Measurements from ENCODE around the gene UQCC5. TPM values are rescaled to one million over a fixed set of nuclear protein-coding genes. Genes with fewer than 3 reads are reported as not detected.

The UQCC5 gene
- polyA plus RNA-seq, 2 of the 4 experiments (the other 2 are of a cell fraction), result 11.7 to 63.3 TPM

DNA sequence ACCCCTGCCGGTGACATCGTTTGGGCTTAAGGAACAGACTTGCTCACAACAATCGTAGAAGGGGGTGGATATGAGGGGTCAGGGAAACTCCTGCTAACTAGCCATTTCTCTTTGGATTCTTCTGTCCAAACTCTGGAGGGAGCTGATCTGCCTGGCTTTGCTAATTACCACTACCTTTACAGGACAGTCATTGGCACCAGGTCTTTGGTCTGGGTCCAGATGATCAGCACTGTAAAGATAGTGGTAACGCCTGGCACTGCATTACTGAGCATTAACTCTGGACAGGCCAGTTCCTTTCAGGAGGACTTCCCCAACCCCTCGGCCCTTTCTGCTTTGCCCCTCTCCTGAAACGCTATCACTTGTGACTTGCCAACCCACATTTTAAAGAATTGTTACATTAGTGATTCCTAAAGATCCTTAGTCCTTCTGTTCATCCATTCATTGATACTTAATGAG lies 788 bp downstream of the UQCC5 start:
- peak overlapping the region; percentile 86 to 95 for H3K27ac ChIP-seq
- ChIA-PET POLR2A (no interaction called here), CTCF (no interaction called here)
- ATAC-seq (peak in 1 of 2 experiments; percentile 3; a peak in 2 of 6 replicates), DNase-seq (ENCODE audit: low read depth in 1 of 2, low spot score in 1 of 2) (no peak), FAIRE-seq (no peak)
- H3K9me3 ChIP-seq, result no peaks in the 10 kb centered on the region
- peak overlapping the region; percentile 73 for H3K4me3 ChIP-seq
- TF ChIP-seq, protein P1, sequence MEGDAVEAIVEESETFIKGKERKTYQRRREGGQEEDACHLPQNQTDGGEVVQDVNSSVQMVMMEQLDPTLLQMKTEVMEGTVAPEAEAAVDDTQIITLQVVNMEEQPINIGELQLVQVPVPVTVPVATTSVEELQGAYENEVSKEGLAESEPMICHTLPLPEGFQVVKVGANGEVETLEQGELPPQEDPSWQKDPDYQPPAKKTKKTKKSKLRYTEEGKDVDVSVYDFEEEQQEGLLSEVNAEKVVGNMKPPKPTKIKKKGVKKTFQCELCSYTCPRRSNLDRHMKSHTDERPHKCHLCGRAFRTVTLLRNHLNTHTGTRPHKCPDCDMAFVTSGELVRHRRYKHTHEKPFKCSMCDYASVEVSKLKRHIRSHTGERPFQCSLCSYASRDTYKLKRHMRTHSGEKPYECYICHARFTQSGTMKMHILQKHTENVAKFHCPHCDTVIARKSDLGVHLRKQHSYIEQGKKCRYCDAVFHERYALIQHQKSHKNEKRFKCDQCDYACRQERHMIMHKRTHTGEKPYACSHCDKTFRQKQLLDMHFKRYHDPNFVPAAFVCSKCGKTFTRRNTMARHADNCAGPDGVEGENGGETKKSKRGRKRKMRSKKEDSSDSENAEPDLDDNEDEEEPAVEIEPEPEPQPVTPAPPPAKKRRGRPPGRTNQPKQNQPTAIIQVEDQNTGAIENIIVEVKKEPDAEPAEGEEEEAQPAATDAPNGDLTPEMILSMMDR (IDR thresholded peaks at IDR 0.05), result no peak
- no peak for TF ChIP-seq NFE2L2 (conservative IDR thresholded peaks at IDR 0.05; ENCODE audit: low read length)
- peak overlapping the region; percentile 85 for H3K4me2 ChIP-seq
- WGBS (ENCODE audit: missing lambda C conversion rate), result 5% methylated on average over 6 of the region's 6 CpGs
- H3K4me1 ChIP-seq, result peaks cover 20% of the 10 kb centered on the region

GRCh38 chr3:52537726-52538421 lies 1.5 kb downstream of the UQCC5 start:
- ChIA-PET POLR2A (no interaction called here), CTCF (no interaction called here)
- TF ChIP-seq ZSCAN20 (CRISPR knock-in tag; IDR thresholded peaks at IDR 0.05) (no peak), RAD21 (conservative IDR thresholded peaks at IDR 0.05 in 1 of 2, IDR thresholded peaks at IDR 0.05 in 1 of 2) (no peak), E2F6 (IDR thresholded peaks at IDR 0.05; ENCODE audit: borderline replicate concordance, low read depth) (no peak), CBX8 (IDR thresholded peaks at IDR 0.05) (no peak), ESRRA (IDR thresholded peaks at IDR 0.05; ENCODE audit: borderline replicate concordance, low read length) (no peak), HEYL (CRISPR knock-in tag; IDR thresholded peaks at IDR 0.05) (no peak), PBX3 (IDR thresholded peaks at IDR 0.05) (no peak), EP300 (IDR thresholded peaks at IDR 0.05) (no peak), NFE2L2 (conservative IDR thresholded peaks at IDR 0.05; ENCODE audit: low read length) (no peak), ATOH8 (CRISPR knock-in tag; IDR thresholded peaks at IDR 0.05; ENCODE audit: low read depth) (no peak), MAFK (IDR thresholded peaks at IDR 0.05; ENCODE audit: partially characterized antibody) (no peak), ZFP36 (IDR thresholded peaks at IDR 0.05; ENCODE audit: borderline replicate concordance, partially characterized antibody) (no peak), HOXB5 (CRISPR knock-in tag; IDR thresholded peaks at IDR 0.05) (no peak)
- no peak for DNase-seq (ENCODE audit: low read depth in 1 of 2, low spot score in 1 of 2)
- Histone ChIP-seq H3K4me1 (peaks cover 14% of the 10 kb centered on the region), H3K9me3 (no peaks in the 10 kb centered on the region), H3K4me2 (peak overlapping the region; percentile 85), H3K27ac (peak overlapping the region in 1 of 2 experiments; percentile 95; a peak in 1 of 6 replicates), H3K4me3 (peak overlapping the region; percentile 73)
- FAIRE-seq, result no peak
- no peak for ATAC-seq
- 98% methylated on average over 7 of the region's 7 CpGs for whole genome bisulfite sequencing (ENCODE audit: missing lambda C conversion rate)

GRCh38 chr3:52539010-52539653 lies 2.7 kb downstream of the UQCC5 start:
- peaks cover 14% of the 10 kb centered on the region for H3K4me1 ChIP-seq
- no peak for TF ChIP-seq ATOH8 (CRISPR knock-in tag; IDR thresholded peaks at IDR 0.05; ENCODE audit: low read depth)
- TF ChIP-seq JUN (IDR thresholded peaks at IDR 0.05), result no peak
- no peak for TF ChIP-seq RFX5 (IDR thresholded peaks at IDR 0.05)
- TF ChIP-seq HOXA7 (CRISPR knock-in tag; IDR thresholded peaks at IDR 0.05), result no peak
- TF ChIP-seq HDAC2 (IDR thresholded peaks at IDR 0.05), result no peak
- TF ChIP-seq, protein P1 (IDR thresholded peaks at IDR 0.05), result no peak
- ChIA-PET CTCF (no interaction called here), POLR2A (interaction anchor here (1.0 kb wide), 1 partner anchor 132 kb away, joined by 3 read pairs; no protein-coding TSS in a partner anchor)
- 94% methylated on average over 5 of the region's 5 CpGs for WGBS (ENCODE audit: missing lambda C conversion rate)
- H3K9me3 ChIP-seq, result no peaks in the 10 kb centered on the region
- ATAC-seq, result no peak
- no peak overlapping the region; the same call in 2 of the 3 replicates for H3K4me2 ChIP-seq
- no peak overlapping the region for H3K27ac ChIP-seq
- H3K4me3 ChIP-seq, result no peak overlapping the region
- no peak for FAIRE-seq
- DNase-seq (ENCODE audit: low read depth in 1 of 2, low spot score in 1 of 2), result no peak
